DMS153 (cell line): ENCODE data around the gene BASP1.

Experiments used
- DNase-seq: peaks from one replicate; lab custom pipeline; 2025; lab: John Stamatoyannopoulos, UW

The BASP1 gene

DNA sequence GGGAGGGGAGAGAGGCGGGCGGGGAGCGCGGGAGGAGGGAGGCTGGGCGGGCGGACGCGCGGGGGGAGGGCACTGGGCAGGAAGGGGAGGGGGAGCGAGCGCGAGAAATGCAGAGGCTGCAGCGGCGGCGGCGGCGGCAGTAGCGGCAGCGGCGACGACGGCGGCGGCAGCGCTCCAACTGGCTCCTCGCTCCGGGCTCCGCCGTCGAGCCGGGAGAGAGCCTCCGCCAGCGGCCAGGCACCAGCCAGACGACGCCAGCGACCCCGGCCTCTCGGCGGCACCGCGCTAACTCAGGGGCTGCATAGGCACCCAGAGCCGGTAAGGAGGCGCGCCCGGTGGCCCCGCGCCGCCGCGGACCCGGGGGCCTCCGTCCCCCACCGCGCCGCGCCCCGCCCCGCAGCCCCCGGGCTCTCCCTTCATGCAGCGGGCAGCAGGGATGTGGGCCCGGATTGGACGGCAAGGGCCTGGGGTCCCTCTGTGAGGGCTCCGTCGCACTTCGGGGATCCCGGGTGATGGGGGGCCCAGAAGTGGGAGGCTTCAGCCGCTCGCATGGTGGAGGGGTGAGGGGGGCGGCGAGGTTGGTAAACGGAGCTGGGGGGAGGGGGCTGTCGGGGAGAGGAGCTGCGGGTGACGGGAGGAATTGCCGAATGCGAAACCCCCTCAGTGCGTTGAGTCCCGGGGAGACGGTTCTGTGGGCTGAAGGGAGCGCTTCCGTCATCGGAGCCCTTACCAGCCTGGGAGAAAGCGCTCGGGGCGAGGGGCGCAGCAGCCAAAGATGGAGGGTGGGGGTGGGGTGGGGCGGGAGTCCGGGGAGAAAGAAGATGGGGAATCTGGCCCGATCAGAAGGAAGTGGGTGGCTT, at the start of gene BASP1:
Gene BASP1, plus strand, starts transcription at position 139 of the 860 bp plus-strand sequence. CDS start 57,586 bp downstream, outside the sequence.
- peak; percentile 58 for DNase-seq

DNA sequence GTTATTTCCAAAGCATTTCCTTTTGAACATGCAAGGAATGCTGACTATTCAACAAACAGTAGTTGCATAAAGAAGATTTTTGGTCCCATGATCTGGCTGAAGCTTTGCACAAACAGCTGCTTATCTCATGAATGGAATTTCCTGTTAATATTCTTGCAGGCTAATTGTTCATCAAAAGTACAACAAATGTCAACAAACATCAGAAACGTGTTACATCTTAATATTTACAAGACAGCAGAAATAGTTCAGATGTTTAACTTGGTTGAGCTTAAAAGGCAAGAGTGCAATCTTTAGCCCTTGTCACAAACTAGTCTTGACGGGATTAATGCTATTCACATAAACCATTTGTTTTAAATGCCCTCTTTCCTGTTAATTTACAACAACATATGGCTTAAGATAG, 47.9 kb upstream of the BASP1 start:
- DNase-seq, result no peak

DNA sequence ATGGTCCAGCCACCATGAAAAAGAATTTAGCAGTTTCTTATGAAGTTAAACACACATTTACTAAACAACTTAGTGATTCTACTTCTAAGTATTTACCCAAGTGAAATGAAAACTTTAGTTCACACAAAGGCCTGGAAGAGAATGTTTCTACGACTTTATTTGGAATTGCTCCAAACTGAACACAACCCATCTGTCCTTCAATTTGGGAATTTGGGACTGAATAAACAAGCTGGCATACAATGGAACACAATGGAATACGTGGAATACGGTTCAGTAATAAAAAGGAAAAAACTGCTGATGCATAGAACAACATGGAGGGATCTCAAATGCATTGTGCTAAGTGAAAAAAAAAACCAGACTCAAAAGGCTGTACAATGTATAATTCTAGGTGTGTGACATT, 44.6 kb upstream of the BASP1 start:
- DNase-seq, result no peak

- DNase-seq, result no peak
These were observed 42.5 kb upstream of the BASP1 start for GRCh38 chr5:17174965-17175364.

GRCh38 chr5:17177501-17178372, 39.7 kb upstream of the BASP1 start:
- DNase-seq, result no peak

- no peak for DNase-seq
These were observed 39.1 kb upstream of the BASP1 start for GRCh38 chr5:17178373-17178675.

DNA sequence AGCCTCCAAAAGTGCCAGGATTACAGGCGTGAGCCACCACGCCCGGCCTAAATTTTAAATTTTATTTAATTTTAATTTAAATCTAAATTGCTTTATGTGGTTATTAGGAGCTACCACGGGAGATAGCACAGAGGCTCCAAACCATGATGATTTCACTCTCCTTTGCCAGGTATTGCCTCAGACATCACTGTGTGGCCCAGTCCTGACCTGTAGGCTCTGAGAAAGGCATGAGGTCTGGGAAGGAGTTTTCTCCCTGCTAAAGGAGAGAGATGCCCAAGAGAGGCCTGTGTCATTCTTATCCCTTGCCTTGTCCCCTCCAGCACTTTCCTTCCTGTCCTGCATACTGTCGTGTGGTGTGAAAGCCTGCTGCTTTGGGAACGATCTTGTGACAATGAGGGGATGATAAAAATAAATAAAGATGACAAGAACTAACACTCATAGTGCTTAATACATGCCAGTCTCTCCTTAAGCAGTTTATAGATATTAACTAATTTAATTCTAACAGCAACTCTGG, 37.0 kb upstream of the BASP1 start:
- no peak for DNase-seq

- DNase-seq, result no peak
These were observed 36.3 kb upstream of the BASP1 start for GRCh38 chr5:17180864-17181723.

- no peak for DNase-seq
These were observed 34.9 kb upstream of the BASP1 start for GRCh38 chr5:17182494-17182893.

DNA sequence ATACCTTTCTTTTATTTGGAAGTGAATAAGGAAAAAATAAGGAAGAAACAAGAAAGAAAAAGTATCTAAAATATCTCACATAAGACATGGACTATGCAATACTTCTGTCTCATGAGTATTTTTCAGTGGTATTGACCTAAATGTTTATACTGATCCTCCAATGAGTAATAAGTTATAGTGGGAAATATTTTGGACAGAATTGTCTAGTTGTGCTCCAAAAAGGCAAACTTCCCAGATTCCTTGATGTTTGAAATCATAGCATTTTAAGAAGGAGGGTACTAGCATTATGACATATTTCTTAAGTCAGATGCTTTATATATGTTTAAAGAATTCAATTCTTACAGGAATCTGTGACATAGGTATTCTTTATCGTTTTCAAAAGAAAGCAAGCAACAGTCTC, 34.5 kb upstream of the BASP1 start:
- DNase-seq, result no peak

GRCh38 chr5:17183831-17184230, 33.6 kb upstream of the BASP1 start:
- no peak for DNase-seq

DNA sequence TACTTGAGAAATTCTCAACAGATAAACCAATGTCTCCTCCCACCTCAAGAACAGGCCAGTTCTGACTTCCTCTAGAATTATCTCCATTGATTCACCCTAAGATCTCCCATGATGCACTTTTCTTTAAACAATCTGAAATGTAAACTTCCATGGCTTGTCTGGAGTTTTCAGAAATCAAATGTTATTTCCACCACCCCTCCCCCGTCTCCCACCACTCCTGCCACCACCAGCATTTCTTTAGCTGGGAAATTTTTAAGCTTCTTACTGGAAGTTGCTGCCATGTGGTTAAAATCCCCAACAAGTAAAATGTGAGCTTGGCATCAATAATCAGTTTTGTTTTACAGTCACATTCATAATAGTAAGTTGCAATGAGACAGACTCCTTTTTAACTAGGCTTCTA, 32.8 kb upstream of the BASP1 start:
- DNase-seq, result no peak

DNA sequence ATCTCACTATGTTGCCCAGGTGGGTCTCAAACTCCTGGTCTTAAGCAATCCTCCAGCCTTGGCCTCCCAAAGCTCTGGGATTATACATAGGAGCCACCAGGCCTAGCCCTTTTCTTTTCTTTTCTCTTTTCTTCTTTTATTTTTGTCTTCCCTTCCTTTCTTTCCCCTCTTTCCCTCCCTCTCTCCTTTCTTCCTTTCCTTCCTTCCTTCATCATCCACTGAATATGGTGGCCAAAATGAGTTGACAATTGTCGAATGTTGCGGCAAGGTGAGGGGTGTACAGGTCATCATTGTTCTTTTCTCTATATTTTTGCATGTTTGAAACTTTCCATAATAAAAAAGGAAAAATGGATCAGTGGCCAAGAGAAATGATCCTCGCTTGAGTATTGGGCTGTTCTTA, 32.1 kb upstream of the BASP1 start:
- no peak for DNase-seq

DNA sequence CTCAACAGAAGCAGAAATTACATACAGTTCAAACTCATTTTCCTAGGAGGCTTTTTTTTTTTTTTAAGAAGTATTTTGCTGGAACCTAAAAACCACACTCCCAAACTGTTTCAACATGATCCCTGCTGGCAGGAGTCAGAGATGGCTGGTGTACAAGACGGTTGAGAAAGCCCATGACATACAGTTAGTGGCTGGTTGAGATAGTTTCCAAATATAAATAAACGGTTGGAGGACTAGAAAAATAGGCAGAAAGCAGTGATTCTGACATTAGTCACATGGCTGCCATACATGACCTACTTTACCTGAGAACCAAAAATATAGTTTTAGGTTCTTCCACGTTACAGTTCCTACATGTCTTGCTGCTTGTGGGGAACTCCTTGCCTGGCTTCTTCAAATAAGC, 31.7 kb upstream of the BASP1 start:
- DNase-seq, result no peak

- DNase-seq, result no peak
These were observed 31.2 kb upstream of the BASP1 start for GRCh38 chr5:17186256-17186655.

DNA sequence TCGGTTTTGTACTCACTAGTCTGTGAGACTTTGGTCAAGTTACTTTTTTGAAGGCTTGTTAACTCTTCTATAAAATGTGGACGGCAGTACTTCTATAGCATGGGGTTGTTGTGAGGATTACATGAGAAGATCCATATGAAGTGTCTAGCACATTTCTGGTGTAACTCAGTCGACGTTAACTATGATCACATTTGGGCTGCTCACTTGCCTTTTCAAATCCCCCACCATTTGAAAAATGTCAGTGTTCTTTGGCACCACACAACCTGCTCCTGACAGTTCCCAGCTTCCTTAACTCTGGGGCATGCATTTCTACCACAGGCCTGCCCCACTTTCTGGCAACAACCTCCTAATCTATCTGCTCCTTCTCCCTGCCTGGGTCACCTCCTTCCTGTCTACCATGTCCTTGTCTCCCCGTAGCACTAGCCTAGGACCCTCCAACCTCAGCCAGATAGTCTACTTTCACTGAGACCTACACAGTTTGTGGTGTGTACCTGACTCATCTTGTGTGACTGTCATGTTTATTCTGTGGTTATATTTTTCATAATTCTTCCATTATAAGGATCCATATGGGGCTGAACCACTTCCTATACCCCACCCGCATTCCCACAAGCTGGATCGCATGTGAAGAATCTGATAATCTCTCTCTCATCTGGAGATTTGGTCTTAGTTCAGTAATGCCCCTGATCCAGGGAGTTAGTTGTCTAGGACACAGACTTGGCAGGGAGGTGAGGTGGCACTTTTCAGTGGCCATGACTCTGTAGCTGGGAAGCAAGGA, 30.2 kb upstream of the BASP1 start:
- no peak for DNase-seq

- DNase-seq, result no peak
These were observed 29.7 kb upstream of the BASP1 start for GRCh38 chr5:17187786-17188170.

DNA sequence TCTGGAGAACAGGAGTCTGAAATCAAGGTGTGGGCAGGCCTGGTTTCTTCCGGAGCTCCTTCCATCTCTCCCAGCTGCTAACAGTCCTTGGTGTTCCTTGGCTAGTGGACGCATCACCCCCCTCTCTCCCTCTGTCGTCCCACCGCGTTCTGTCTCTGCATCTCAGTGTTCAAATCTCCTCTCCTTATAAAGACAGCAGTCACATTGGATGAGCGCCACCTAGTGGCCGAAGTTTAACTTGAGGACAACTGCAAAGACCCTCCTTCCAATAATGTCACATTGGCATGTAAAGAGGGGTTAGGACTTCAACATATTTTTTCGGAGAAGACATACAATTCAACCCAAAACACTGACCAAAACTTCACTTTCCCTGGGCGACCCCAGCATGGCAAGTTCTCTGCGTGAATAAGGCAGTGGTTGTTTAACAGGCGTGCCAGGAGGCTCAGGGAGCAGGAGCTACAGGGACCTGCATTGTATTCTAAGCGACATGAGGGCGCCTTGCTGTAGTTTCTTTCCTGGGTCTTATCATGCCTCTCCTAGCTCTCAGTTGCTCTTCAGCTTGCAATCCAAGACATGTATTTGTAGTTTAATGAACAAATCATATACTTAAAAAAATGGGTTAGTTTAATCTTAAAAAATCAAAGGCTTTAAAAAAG, 27.9 kb upstream of the BASP1 start:
- DNase-seq, result peak; percentile 52

DNA sequence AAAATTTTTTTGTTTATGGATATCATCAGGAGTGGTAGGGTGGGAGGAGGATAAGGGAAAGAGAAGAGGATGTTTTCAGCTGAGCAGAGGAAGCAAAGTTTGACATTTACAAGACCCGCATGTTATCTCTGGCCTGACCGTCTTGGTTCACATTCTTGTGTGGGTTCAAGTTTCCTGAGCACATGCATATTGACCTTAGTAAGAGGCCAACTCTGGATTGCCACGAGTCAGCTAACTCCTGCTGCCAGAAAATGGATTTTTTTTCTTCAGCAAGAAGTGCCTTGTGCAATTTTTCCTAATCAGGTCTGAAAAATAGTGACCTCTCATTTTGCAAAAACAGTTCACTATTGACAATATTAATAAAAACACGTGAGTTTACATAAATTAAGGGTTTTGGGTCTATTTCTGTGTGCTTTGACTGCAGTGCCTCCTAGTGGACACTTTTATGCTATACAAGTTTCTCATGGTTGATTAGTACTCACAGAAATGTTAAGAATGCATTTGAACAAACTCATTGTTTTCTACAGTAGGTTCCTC, 27.1 kb upstream of the BASP1 start:
- DNase-seq, result no peak

DNA sequence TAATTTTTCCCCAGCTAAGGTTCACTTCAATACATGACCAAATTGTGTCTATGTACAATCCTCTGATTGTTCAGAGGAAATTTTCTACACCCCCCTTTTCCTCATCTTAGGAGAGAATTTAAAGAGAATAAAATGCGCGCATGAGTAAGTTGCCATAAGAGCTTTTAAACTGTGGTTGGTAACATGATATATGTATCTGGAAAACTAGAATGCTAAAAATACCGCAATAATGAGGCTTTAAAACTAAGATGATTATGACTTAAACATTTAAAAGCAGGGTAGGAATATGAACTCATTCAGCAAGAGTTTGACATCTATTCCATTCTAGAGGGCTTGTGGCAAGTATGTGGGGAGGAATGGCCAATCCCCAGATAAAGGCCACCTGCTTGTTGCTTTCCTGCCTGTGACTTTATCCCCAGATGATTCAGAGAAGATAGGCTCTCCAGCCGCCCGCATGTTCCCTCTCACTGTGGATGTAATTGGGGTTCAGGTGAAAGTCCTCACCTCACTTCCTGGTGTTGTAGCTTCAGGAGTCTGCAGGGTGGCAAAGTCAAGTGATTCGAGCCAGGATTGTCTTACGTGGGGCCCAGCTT, 26.5 kb upstream of the BASP1 start:
- DNase-seq, result no peak
